ENCODE measurements around the gene HSP90AB1. TPM values are rescaled to one million over a fixed set of nuclear protein-coding genes. Genes with fewer than 3 reads are reported as not detected.
A peak's percentile ranks its signal among the peaks of the same experiment; 100 is the strongest.

Gene HSP90AB1
- total RNA-seq, 1 donor from 2014 or later, result 914 TPM

GRCh38 chr6:44268095-44268628 lies 21.3 kb downstream of the HSP90AB1 start:
- no peak overlapping the region for H2AFZ ChIP-seq (ENCODE audit: low read depth, low read length)
- no peak for TF ChIP-seq EZH2 (IDR thresholded peaks at IDR 0.05; ENCODE audit: insufficient read depth, low read length)
- TF ChIP-seq CTCF (IDR thresholded peaks at IDR 0.05; ENCODE audit: insufficient read depth, low read depth, low read length), result peak; percentile 96
- H3K9ac ChIP-seq (ENCODE audit: low read length), result no peak overlapping the region
- H3K4me3 ChIP-seq (ENCODE audit: insufficient read depth, low read depth, low read length), result no peak overlapping the region
- H3K4me1 ChIP-seq (ENCODE audit: insufficient read depth, low read length), result peaks cover 17% of the 10 kb centered on the region
- Mint-ChIP-seq H3K4me3 (ENCODE audit: unreplicated experiment) (no peak overlapping the region), H3K27ac (ENCODE audit: unreplicated experiment) (no peak overlapping the region), H3K9me3 (ENCODE audit: unreplicated experiment) (no peaks in the 10 kb centered on the region), H3K36me3 (ENCODE audit: low read depth, unreplicated experiment) (no peaks in the 10 kb centered on the region), H3K4me1 (ENCODE audit: low read depth, unreplicated experiment) (peaks cover 14% of the 10 kb centered on the region), H3K27me3 (ENCODE audit: low read depth, unreplicated experiment) (peaks cover 45% of the 10 kb centered on the region)
- H3K79me2 ChIP-seq (ENCODE audit: insufficient read depth, low read length), result peaks cover 13% of the 10 kb centered on the region
- FAIRE-seq, result no peak
- no peaks in the 10 kb centered on the region for H3K36me3 ChIP-seq (ENCODE audit: insufficient read depth, low read length)
- no peak overlapping the region for H3K4me2 ChIP-seq (ENCODE audit: low read length)
- peaks cover 22% of the 10 kb centered on the region for H4K20me1 ChIP-seq (ENCODE audit: insufficient read depth, low read length)
- no peaks in the 10 kb centered on the region for H3K9me3 ChIP-seq (ENCODE audit: insufficient read depth, low read depth, low read length)
- no peak for DNase-seq (ENCODE audit: low read depth)
- H3K27ac ChIP-seq (ENCODE audit: low read depth, low read length), result no peak overlapping the region
- H3K27me3 ChIP-seq (ENCODE audit: insufficient read depth, low read length), result peaks cover 40% of the 10 kb centered on the region

GRCh38 chr6:44269178-44269920 lies 22.4 kb downstream of the HSP90AB1 start:
- Mint-ChIP-seq H3K9me3 (ENCODE audit: unreplicated experiment) (no peaks in the 10 kb centered on the region), H3K4me1 (ENCODE audit: low read depth, unreplicated experiment) (peaks cover 4% of the 10 kb centered on the region), H3K27ac (ENCODE audit: unreplicated experiment) (no peak overlapping the region), H3K27me3 (ENCODE audit: low read depth, unreplicated experiment) (peaks cover 53% of the 10 kb centered on the region), H3K4me3 (ENCODE audit: unreplicated experiment) (peak overlapping the region; percentile 78), H3K36me3 (ENCODE audit: low read depth, unreplicated experiment) (no peaks in the 10 kb centered on the region)
- Histone ChIP-seq H3K79me2 (ENCODE audit: insufficient read depth, low read length) (peaks cover 5% of the 10 kb centered on the region), H4K20me1 (ENCODE audit: insufficient read depth, low read length) (peaks cover 12% of the 10 kb centered on the region), H3K4me3 (ENCODE audit: insufficient read depth, low read depth, low read length) (no peak overlapping the region), H3K9me3 (ENCODE audit: insufficient read depth, low read depth, low read length) (no peaks in the 10 kb centered on the region), H2AFZ (ENCODE audit: low read depth, low read length) (no peak overlapping the region), H3K4me2 (ENCODE audit: low read length) (no peak overlapping the region), H3K4me1 (ENCODE audit: insufficient read depth, low read length) (peaks cover 5% of the 10 kb centered on the region), H3K36me3 (ENCODE audit: insufficient read depth, low read length) (no peaks in the 10 kb centered on the region), H3K27me3 (ENCODE audit: insufficient read depth, low read length) (peaks cover 40% of the 10 kb centered on the region), H3K9ac (ENCODE audit: low read length) (no peak overlapping the region), H3K27ac (ENCODE audit: low read depth, low read length) (no peak overlapping the region)
- FAIRE-seq (no peak), DNase-seq (ENCODE audit: low read depth) (no peak)
- TF ChIP-seq EZH2 (IDR thresholded peaks at IDR 0.05; ENCODE audit: insufficient read depth, low read length), result no peak
- TF ChIP-seq CTCF (IDR thresholded peaks at IDR 0.05; ENCODE audit: insufficient read depth, low read depth, low read length), result no peak

Measured in astrocyte (in vitro differentiated cells and primary cell).